HEK293 (cell line): ENCODE data around the gene MVK.

Experiments
- CTCF ChIA-PET: fragments of 350-600 bp; formaldehyde crosslinking; extraction: SDS; loops from one replicate; lab custom pipeline; 2021; ENCODE audit warnings: antibody characterized with exemption; lab: Yijun Ruan, JAX
- POLR2A ChIA-PET: fragments of 300-600 bp; formaldehyde crosslinking; extraction: SDS; loops from one replicate; lab custom pipeline; 2020; ENCODE audit warnings: antibody characterized with exemption, inconsistent platforms; lab: Yijun Ruan, JAX
- H3K27ac ChIP-seq: fragments of 200-500 bp; sonication (Bioruptor generic); 2 replicates; pipeline ENCODE4 v1.5.1; 2014; ENCODE audit warnings: low read depth, low read length, control low read depth, inconsistent platforms; ENCODE audit errors: extremely low read depth
- H3K36me3 ChIP-seq, 2 experiments: fragments of 200-500 bp in 1 of 2; sonication (Bioruptor generic) in 1 of 2; 1 replicate in 1 of 2; 2 replicates in 1 of 2; pipeline ENCODE4 v1.5.1; 2014 to 2017; ENCODE audit warnings: inconsistent platforms in 2 of 2, low read length in 2 of 2; ENCODE audit not compliant: control insufficient read depth in 2 of 2, insufficient read depth in 1 of 2
- H3K4me1 ChIP-seq: fragments of 200-500 bp; sonication (Bioruptor generic); 2 replicates; pipeline ENCODE4 v1.5.1; 2014; ENCODE audit warnings: mild to moderate bottlenecking, low read length, inconsistent platforms; ENCODE audit not compliant: control insufficient read depth, insufficient read depth
- H3K4me3 ChIP-seq: 2 replicates; pipeline ENCODE4 v1.5.1; 2011; ENCODE audit warnings: low read depth, mild to moderate bottlenecking, control low read depth, low read length, moderate library complexity
- H3K9me3 ChIP-seq: fragments of 200-500 bp; sonication (Bioruptor generic); 2 replicates; pipeline ENCODE4 v1.5.1; 2014; ENCODE audit warnings: low read depth, low read length, inconsistent platforms; ENCODE audit not compliant: control insufficient read depth, insufficient read depth
- EGR2 ChIP-seq: fragments of 450-650 bp; formaldehyde crosslinking; IDR thresholded peaks from 2 replicates; pipeline ENCODE4 v1.5.1; 2016; ENCODE audit warnings: low read depth, missing biosample characterization, missing genetic modification characterization
- GLIS1 ChIP-seq: fragments of 450-650 bp; formaldehyde crosslinking; IDR thresholded peaks from 2 replicates; pipeline ENCODE4 v1.5.1; 2016; ENCODE audit warnings: missing biosample characterization, missing genetic modification characterization
- INSM2 ChIP-seq: fragments of 450-650 bp; formaldehyde crosslinking; IDR thresholded peaks from 2 replicates; pipeline ENCODE4 v1.5.1; 2016; ENCODE audit warnings: missing biosample characterization, missing genetic modification characterization
- KLF1 ChIP-seq: fragments of 450-650 bp; formaldehyde crosslinking; IDR thresholded peaks from 2 replicates; pipeline ENCODE4 v1.5.1; 2016; ENCODE audit warnings: missing biosample characterization, missing genetic modification characterization
- KLF8 ChIP-seq: fragments of 450-650 bp; formaldehyde crosslinking; IDR thresholded peaks from 2 replicates; pipeline ENCODE4 v1.5.1; 2016; ENCODE audit warnings: missing biosample characterization, missing genetic modification characterization
- SCRT1 ChIP-seq: fragments of 450-650 bp; formaldehyde crosslinking; IDR thresholded peaks from 2 replicates; pipeline ENCODE4 v1.5.1; 2016; ENCODE audit warnings: missing biosample characterization, missing genetic modification characterization, borderline replicate concordance
- TSHZ1 ChIP-seq: fragments of 450-650 bp; formaldehyde crosslinking; IDR thresholded peaks from 2 replicates; pipeline ENCODE4 v1.5.1; 2016; ENCODE audit warnings: missing biosample characterization, missing genetic modification characterization, borderline replicate concordance
- ZNF112 ChIP-seq: fragments of 450-650 bp; formaldehyde crosslinking; IDR thresholded peaks from 2 replicates; pipeline ENCODE4 v1.5.0; 2017; ENCODE audit warnings: missing biosample characterization, missing genetic modification characterization
- ZNF114 ChIP-seq: fragments of 450-650 bp; formaldehyde crosslinking; IDR thresholded peaks from 2 replicates; pipeline ENCODE4 v1.5.0; 2017; ENCODE audit warnings: missing biosample characterization, missing genetic modification characterization
- ZNF184 ChIP-seq: fragments of 450-650 bp; IDR thresholded peaks from 2 replicates; pipeline ENCODE4 v1.5.1; 2018; ENCODE audit warnings: missing biosample characterization, mild to moderate bottlenecking, missing genetic modification characterization
- ZNF24 ChIP-seq: fragments of 450-650 bp; formaldehyde crosslinking; IDR thresholded peaks from 2 replicates; pipeline ENCODE4 v1.5.1; 2016; ENCODE audit warnings: missing biosample characterization, missing genetic modification characterization
- ZNF311 ChIP-seq: fragments of 450-650 bp; formaldehyde crosslinking; IDR thresholded peaks from 2 replicates; pipeline ENCODE4 v1.5.1; 2017; ENCODE audit warnings: missing biosample characterization, missing genetic modification characterization, borderline replicate concordance
- ZNF324 ChIP-seq: fragments of 450-650 bp; formaldehyde crosslinking; IDR thresholded peaks from 2 replicates; pipeline ENCODE4 v1.5.1; 2016; ENCODE audit warnings: missing biosample characterization, missing genetic modification characterization
- ZNF510 ChIP-seq: fragments of 450-650 bp; formaldehyde crosslinking; IDR thresholded peaks from 2 replicates; pipeline ENCODE4 v1.5.1; 2018; ENCODE audit warnings: mild to moderate bottlenecking, missing genetic modification characterization, missing biosample characterization; ENCODE audit not compliant: insufficient replicate concordance
- ZNF658 ChIP-seq: fragments of 450-650 bp; formaldehyde crosslinking; IDR thresholded peaks from 2 replicates; pipeline ENCODE4; 2016; ENCODE audit warnings: missing biosample characterization, missing genetic modification characterization
- ZNF704 ChIP-seq: fragments of 450-650 bp; formaldehyde crosslinking; IDR thresholded peaks from 2 replicates; pipeline ENCODE4 v1.5.1; 2016; ENCODE audit warnings: missing biosample characterization, missing genetic modification characterization
- ZNF747 ChIP-seq: fragments of 450-650 bp; formaldehyde crosslinking; IDR thresholded peaks from 2 replicates; pipeline ENCODE4 v1.5.1; 2016; ENCODE audit warnings: missing biosample characterization, missing genetic modification characterization
- ZNF837 ChIP-seq: fragments of 450-650 bp; formaldehyde crosslinking; IDR thresholded peaks from 2 replicates; pipeline ENCODE4 v1.5.1; 2016; ENCODE audit warnings: missing biosample characterization, missing genetic modification characterization

The MVK gene

GRCh38 chr12:109533487-109533740 lies 40.2 kb upstream of the MVK start (continued):
- TF ChIP-seq KLF1 (tag by site-specific recombination), result no peak
- no peak for TF ChIP-seq ZNF704
- TF ChIP-seq INSM2 (tag by site-specific recombination), result no peak
- TF ChIP-seq ZNF658, result no peak

- CTCF ChIA-PET, result interaction anchor here (0.6 to 0.8 kb wide), 3 partner anchors 13 to 331 kb away, joined by 3 to 5 read pairs (median 4); no protein-coding TSS in a partner anchor
- POLR2A ChIA-PET, result no interaction called here
- TF ChIP-seq GLIS1 (tag by site-specific recombination) (no peak), ZNF112 (tag by site-specific recombination) (no peak), KLF8 (tag by site-specific recombination) (no peak), ZNF510 (tag by site-specific recombination) (no peak)
- H3K4me3 ChIP-seq, result no peak overlapping the region
- H3K9me3 ChIP-seq, result no peaks in the 10 kb centered on the region
- H3K27ac ChIP-seq, result no peak overlapping the region
- no peaks in the 10 kb centered on the region for H3K4me1 ChIP-seq
- peaks cover 0 to 36% of the 10 kb centered on the region in 2 experiments; a peak in 1 of 3 replicates for H3K36me3 ChIP-seq
Observed at GRCh38 chr12:109534456-109534855, 39.1 kb upstream of the MVK start.

- H3K36me3 ChIP-seq, result peaks cover 0 to 27% of the 10 kb centered on the region in 2 experiments; a peak in 1 of 3 replicates
- POLR2A ChIA-PET, result no interaction called here
- H3K9me3 ChIP-seq, result no peaks in the 10 kb centered on the region
- no peak overlapping the region for H3K27ac ChIP-seq
- TF ChIP-seq ZNF114 (no peak), SCRT1 (tag by site-specific recombination) (no peak), ZNF311 (tag by site-specific recombination) (no peak), ZNF24 (tag by site-specific recombination) (no peak), EGR2 (tag by site-specific recombination) (no peak), ZNF184 (no peak), ZNF747 (tag by site-specific recombination) (no peak), TSHZ1 (tag by site-specific recombination) (no peak), ZNF837 (tag by site-specific recombination) (no peak), ZNF324 (tag by site-specific recombination) (no peak)
- TF ChIP-seq, all 188 proteins: peak for 0
- Histone ChIP-seq H3K4me1 (no peaks in the 10 kb centered on the region), H3K4me3 (no peak overlapping the region)
- CTCF ChIA-PET, result no interaction called here
Observed at GRCh38 chr12:109535231-109535862, 38.2 kb upstream of the MVK start.
